GM18873 (cell line): Measurements from ENCODE around the gene IRX5.

Experiments
- ATAC-seq: cut with Tn5 transposase; IDR thresholded peaks from one replicate; pipeline ENCODE4 v1.9.1; 2021; ENCODE audit warnings: mild to moderate bottlenecking, moderate library complexity, moderate number of reproducible peaks; ENCODE audit not compliant: unreplicated experiment, low FRiP score

Gene IRX5

DNA sequence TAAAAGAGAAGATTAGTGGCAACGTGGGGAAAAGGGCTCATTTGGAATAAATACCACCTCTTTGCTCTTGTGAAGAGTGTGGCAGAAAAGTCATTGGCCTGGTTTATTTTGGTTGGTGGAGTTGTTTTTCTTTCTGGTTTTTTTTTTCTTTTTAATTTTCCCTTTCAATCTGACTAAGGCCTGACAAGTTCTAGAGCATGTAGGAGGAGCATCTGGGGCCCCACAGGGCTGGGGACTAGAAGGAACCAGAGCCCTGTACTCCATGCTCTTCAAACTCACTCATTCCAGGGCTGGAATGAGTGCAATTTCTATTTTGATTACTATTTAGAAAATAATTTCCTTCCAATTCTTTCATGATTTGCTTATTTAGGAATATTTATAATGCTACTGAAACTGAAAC lies 13.3 kb downstream of the IRX5 start:
- no peak for ATAC-seq

DNA sequence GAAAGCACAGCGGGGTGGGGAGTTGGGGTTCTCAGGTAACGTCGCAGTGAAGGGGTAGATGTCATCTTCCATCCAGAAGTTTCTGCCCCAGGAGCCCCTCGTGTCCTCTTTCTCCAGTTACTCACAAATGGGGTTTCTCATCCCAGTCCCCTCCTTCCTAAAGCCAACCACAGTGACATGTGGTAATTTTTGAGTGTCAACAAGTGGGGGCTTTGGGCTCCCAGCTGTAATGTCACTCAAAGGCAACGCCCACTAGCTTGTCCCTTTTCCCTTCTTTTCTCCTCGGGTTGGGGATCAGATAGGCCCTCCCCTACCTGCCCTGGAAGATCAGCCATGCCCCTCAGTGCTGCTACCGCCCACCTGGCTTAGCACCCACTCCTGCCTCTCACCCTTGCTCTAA lies 14.4 kb downstream of the IRX5 start:
- ATAC-seq = no peak

DNA sequence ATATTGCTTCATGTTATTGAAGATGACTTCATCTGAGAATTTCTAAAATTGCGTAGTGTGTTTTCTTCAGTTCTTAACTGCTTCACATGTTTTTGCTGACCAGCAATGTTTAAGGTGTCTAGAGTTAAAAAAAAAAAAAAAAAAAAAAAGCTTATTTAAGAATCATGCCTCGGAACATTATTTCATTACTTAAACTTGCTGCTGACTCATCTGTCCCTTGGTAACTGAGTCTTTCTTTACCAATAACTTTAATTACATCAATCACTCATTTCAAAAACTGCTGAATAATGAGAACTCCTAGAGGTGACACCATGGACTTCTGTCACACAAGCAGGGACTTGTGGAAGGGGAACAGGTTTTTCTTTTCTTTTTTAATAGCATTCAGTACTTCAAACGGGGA lies 16.2 kb downstream of the IRX5 start:
- ATAC-seq = no peak

DNA sequence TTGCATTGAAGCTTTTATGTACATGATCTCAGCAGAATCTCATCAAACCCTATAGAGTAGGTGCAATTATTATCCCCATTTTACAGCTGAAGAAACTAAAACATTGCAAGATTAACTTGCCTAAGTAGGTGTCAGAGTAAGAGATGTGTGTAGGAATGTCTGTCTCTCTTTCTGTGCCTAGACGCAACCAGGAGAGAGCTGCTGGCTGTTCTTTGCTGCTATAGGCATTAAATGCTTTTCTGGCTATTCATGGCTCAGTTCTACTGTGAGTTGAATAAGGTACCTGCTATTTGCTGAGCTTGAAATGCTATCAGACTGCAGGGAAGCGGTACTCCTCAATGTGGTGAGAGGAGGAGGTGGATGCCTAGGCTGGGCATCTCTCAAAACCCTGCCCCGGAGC lies 17.0 kb downstream of the IRX5 start:
- ATAC-seq = no peak

DNA sequence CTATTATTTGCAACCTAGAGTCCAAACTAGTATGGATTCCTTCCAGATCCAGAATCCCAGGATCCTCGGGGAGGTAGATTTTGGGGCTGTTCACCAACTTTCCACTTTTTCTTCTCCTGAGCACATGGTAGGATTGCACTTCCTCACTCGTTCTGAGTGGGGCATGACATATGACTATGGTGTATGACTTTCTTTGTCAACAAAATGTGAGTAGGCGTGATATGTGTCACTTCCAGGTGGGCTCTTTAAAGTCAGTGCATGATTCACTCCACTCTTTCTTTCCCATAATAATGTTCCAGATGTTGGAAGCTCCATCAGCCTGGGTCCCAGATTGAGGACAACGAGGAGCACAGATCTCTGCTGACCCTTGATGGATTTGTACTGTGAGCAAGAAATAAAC lies 21.5 kb downstream of the IRX5 start:
- ATAC-seq = no peak

DNA sequence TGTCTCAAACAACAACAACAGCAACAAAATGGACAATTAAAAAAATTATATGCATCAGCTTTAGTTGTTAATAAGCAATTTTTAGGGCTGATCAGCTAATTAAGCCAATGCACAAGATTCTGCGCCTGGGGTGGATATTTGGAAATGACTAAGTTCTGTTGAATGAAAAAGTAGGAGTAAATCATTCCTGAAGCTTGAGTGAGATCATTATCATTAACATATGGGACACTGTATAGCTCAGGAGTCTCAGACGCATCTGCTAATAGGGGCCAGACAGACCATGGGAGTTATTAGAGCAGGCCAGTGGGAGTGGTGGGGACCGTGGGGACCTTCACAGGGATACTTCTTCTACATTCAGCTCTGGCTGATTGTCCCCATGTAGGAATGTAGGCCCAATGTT lies 22.8 kb downstream of the IRX5 start:
- no peak for ATAC-seq

DNA sequence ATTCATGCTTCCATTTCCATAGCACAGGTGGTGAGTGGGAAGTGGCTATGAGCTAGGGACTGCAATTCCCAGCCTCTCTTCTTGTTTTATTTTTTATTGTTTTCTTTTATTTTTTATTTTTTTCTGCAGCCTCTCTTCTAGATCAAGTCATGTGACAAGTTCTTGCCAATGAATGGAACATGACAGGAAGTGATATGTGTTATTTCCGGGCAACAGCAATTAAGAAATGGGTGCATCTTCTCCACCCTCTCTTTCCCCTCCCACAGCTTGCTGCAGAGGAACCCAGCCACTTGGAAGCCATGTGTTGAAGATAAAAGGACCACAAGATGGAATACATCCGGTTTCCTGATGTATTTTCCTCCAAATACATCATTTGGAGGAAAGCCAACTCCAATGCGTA lies 23.6 kb downstream of the IRX5 start:
- ATAC-seq = no peak

DNA sequence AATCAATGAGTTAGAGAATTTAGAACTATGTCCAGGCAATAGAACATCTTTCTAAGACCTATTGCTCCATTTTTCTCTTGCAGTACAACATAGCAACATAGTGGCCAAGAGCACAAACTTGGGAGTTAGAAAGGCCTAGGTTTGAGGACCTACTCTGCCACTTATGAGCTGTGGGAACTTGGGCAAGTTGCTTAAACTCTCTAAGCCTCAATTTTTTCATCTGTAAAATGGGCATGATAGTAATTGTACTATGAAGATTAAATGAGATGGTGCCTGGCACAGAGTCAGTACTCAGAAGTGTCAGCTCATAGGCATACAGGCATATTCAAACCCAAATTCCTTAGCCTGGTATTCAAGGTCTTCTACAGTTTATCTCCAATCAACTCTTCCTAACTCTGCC lies 25.1 kb downstream of the IRX5 start:
- no peak for ATAC-seq

DNA sequence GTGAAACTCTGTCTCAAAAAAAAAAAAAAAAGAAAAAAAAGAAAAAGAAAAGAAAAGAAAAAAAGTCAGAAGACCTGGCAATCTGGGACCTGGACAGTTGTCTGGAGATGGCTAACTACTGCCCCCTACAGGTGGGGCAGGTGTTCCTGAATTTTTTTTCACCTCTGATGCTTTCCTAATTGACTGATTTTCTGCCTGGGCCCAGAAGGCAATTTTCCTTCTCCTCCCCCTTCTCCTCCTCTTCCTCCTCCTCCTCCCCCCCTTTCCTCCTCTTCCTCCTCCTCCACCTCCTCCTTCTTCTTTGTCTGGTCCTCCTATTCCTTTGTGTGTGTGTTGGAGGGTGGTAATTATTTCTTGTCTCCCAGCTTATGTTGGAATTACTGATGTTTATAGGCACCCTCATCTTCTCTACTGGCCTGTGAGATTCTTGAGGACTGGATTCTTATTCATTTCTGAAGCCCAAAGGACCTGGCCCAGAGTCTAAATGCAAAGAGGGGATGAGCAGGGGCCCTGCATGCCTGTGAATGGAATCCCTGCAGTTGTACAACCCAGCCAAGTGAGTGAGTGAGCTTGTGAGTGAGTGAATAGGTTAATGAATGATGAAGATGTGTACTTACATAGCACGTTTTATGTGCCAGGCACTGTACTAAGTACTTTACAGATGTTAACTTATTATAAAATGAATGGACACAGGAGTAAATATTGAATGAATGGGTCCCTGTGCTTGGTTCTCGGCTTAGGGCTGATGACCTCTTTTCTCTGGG lies 26.9 kb downstream of the IRX5 start:
- ATAC-seq = no peak

DNA sequence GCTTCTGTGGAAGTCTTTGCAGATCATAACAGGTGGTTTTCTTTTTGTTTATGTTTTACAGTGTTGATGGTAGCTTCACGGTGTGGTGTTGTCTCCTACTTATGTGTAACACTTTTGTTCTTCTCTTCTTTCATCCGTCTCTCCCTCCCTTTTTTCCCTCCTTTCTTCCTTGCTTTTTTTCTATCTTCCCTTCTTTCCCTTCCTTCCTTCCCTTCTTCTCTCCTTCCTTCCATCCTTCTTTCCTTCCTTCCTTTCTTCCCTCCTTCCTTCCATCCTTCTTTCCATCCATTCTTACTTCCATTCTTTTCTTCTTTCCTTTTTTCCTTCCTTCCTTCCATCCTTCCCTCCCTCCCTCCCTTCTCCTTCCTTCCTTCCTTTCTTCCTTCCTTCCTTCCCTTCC lies 31.4 kb downstream of the IRX5 start:
- ATAC-seq = no peak

DNA sequence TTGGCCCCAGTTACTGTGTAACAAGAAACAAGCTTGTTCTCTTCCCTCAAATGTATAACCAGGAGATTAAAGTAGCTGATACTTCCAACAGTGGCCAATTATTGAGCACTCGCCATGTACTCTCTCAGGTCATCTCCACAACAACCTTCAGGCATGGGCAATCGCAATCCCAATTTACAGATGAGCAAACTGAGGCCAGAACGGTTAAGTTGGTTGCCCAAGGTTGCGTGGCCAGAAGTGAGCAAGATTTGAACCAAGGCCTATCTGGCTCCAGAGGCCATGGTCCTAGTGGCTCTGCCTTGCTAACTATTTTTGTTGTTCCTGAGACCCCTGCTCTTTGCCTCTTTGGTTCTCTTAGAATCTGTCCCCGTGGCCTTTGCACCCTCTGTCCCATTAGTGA lies 33.6 kb downstream of the IRX5 start:
- no peak for ATAC-seq

DNA sequence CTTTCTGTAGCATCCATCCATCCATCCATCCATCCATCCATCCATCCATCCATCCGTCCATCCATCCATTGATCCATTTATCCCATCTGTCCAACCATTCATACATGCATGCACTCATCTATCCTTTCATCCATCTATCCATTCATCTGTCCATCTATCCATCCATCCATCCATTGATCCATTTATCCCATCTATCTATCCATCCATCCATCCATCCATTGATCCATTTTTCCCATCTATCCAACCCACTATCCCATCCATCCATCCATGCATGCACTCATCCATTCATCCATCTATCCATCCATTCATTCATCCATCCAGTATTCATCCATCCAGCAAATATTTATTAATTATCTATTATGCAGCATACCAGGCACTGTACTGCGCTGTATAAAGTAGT lies 34.8 kb downstream of the IRX5 start:
- no peak for ATAC-seq

DNA sequence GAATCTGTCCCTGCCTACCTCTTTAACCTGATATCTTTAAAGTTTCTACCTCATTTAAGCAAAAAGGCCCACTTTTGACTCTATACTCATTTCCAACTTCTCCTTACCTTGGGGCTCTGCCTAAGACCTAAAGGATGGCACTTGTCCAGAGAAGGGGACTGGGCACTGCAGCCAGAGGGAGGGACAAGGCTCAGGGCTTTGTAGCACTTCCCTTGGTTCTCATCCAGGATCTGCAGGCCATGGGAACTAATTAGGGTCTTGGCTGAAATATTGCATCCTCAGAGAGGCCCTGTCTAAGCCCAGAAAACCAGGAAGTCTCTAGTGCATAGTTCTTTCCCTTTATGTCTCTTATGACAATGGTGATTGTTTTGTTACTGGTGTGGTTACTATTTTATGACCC lies 37.3 kb downstream of the IRX5 start:
- no peak for ATAC-seq

DNA sequence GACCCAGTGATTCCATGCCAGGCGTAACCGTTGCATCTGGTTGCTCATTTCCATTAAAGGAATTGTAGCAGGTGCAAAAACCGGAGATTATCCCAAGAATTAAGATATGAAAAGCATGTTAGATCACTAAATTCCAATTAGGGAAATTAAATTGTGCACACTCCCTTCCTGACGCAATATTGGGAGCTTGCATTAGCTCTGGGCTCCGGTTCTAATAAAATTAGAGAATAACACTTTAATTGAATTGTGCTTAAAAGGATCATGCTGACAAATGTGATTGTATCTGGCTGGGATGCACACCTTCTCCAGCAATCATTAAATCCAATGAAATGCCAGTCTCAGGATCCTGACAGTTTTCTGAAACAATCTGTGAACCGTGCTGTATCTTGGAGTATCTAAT lies 38.1 kb downstream of the IRX5 start:
- no peak for ATAC-seq

DNA sequence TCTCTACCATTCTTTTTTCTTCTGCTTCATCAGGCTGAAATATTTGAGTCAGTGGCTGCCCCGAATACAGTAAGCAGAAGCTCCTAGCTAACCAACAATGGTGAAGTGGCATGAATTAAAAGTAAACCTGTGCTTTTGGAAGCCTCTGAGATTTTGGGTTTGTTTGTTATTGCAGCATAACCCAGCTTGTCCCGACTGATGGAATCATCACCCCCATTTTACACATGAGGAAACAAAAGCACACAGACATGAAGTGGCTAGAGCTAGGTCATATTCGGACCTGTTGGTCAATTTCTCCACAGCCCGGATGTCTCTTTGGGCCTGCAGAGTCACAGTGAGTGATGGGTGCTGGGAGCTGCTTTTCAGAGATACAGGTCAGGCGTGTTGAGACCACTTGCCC lies 39.4 kb downstream of the IRX5 start:
- no peak for ATAC-seq

DNA sequence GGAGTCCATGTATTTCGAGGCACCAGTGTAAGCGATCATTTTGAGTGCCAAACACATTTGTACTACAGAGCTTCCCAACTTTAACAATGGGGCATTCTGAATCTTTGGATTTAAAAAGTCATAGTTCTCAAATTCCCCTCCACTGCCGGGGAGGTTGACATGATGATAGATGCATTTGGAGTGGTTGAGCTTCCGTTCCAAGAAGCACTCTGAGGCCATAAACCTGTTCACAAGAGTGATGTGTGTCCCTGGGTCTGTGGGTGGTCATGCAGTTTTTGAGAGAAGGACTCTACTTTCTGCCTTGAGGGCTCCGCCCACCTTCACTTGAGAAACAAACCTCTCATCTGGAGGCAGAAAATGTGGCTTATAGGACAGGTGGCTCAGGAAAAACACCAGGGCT lies 43.7 kb downstream of the IRX5 start:
- no peak for ATAC-seq

DNA sequence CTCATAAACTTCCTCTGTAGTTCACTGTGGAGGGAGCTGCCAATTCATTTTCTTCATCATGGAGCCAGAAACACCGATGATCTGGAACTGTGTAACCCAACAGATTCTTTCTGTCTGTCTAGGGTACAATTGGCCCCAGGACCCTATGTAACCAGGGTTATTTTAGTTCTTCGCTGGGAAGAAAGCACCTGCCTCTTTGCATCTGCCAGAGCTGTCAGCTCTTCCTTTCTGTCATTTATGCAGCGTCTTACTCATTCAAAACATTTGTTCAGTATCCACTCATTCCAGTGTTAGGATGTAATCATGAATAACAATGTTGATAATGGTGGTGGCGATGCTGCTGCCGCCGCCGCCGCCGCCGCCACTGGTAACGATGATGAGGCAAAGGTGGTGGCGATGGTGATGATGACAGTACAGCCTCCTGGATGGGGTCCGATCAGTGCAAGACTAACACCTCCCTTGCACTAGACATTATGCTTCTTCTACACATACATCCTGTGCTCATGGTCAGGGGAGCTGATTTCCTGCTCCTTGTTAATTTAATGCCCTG lies 46.1 kb downstream of the IRX5 start:
- no peak for ATAC-seq

DNA sequence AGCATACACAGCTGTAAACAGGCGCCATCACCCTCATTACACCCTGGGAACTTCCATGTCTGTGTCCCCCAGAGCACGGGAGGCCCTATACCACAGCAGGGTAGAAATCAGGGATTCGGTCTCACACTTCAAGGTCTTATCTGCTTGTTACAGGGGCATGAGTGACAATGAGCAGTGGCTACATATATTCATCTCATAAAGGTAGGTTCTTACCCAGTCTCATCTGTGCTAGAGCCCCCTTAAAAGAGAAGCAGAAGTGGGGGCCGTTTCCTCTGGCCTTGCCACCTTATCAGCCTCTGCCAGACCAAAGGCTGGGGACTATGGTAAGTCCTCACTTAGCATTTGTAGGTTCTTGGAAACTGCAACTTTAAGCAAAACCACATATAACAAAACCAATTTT lies 46.5 kb downstream of the IRX5 start:
- ATAC-seq = no peak

DNA sequence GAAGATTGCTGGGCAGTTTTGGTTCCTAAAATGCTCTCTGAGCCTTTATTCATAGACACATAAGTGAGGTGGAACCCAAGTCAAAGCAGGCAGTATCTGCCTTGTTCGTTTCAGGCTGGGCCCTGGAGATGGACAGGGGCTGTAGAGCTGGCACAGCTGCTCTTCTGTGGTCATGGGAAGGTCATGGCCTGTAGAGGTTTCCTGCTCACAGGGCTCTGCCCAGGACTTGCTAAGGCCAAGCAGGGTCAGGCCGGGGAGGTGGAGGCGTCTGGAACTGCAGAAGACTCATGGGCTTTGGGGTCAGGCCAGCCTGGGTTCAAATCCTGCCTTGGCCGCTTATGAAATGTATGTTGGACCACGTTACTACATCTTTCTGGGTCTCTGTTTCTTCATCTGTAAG lies 50.2 kb downstream of the IRX5 start:
- ATAC-seq = no peak
